Breast epithelium (tissue), 4 donors: Measurements from ENCODE around the gene ZBTB3. TPM values are rescaled to one million over a fixed set of nuclear protein-coding genes. Genes with fewer than 3 reads are reported as not detected.

Experiments
- DNase-seq, 2 donors: peaks; one replicate each; pipeline ENCODE4 v3.0.0-alpha.2; 2019; ENCODE audit warnings: low spot score in 2 of 2
- H3K27ac ChIP-seq, 2 donors: fragments of 200-600 bp; sonication (generic) in 1 of 2; one replicate each; pipeline ENCODE4 v1.5.1; 2016 to 2019; ENCODE audit warnings: mild to moderate bottlenecking in 1 of 2
- H3K27me3 ChIP-seq, 2 donors: fragments of 200-600 bp; sonication (generic) in 1 of 2; one replicate each; pipeline versions ENCODE4 v1.5.1 to v1.6.0; 2017 to 2019; ENCODE audit warnings: control low read depth in 1 of 2, mild to moderate bottlenecking in 1 of 2
- H3K36me3 ChIP-seq: fragments of 200-600 bp; one replicate; pipeline ENCODE4 v1.5.1; 2019
- H3K4me1 ChIP-seq, 2 donors: fragments of 200-600 bp; sonication (generic); one replicate each; pipeline ENCODE4 v1.5.1; 2016 to 2019; ENCODE audit warnings: control low read depth in 1 of 2
- H3K4me3 ChIP-seq, 3 donors: fragments of 200-600 bp; sonication (generic); 1 replicate in 2 of 3; 2 replicates in 1 of 3; pipeline ENCODE4 v1.5.1; 2016 to 2019; ENCODE audit warnings: mild to moderate bottlenecking in 3 of 3, moderate library complexity in 2 of 3
- H3K9me3 ChIP-seq, 2 donors: fragments of 200-600 bp; sonication (generic) in 1 of 2; one replicate each; pipeline ENCODE4 v1.5.1; 2016 to 2019; ENCODE audit warnings: control low read depth in 1 of 2
- CTCF ChIP-seq, 3 donors: fragments of 450-650 bp; IDR thresholded peaks; one replicate each; pipeline ENCODE4 v1.5.1; 2016 to 2017; ENCODE audit warnings: antibody characterized with exemption in 3 of 3, mild to moderate bottlenecking in 3 of 3, moderate library complexity in 3 of 3
- POLR2A ChIP-seq: fragments of 450-650 bp; IDR thresholded peaks from one replicate; pipeline ENCODE4 v1.6.1; 2016; ENCODE audit warnings: antibody characterized with exemption, mild to moderate bottlenecking, moderate library complexity
- POLR2AphosphoS5 ChIP-seq, 3 donors: sonication (generic); formaldehyde crosslinking; IDR thresholded peaks; one replicate each; pipeline ENCODE4 v1.6.1; 2017; ENCODE audit warnings: antibody characterized with exemption in 3 of 3
- intact Hi-C: fragments of 100-400 bp; cut with DNase I; formaldehyde crosslinking; loops from one replicate; pipeline ENCODE4 v1.15.1; 2023; ENCODE audit warnings: low total_unique reads
- total RNA-seq, 3 donors: library from RNA; depleted of rRNA; stranded (reverse); fragments of >200 nt; gene quantifications; one replicate each; pipeline ENCODE4 v1.1.0, GENCODE V29; 2016

The ZBTB3 gene
- total RNA-seq, 3 donors from 2014 or later, result 5.9 to 9.7 (median 9.0) TPM

- Histone ChIP-seq H3K4me3 (peak overlapping the region in 2 of 3 donors; percentile 86 to 98), H3K36me3 (peaks cover 10% of the 10 kb centered on the region), H3K27ac (peak overlapping the region in 1 of 2 donors; percentile 2), H3K9me3 (no peaks in the 10 kb centered on the region), H3K4me1 (peaks cover 0 to 9% of the 10 kb centered on the region in 2 donors), H3K27me3 (no peaks in the 10 kb centered on the region)
- DNase-seq, result no peak
- no peak for TF ChIP-seq CTCF (IDR thresholded peaks at IDR 0.05)
- TF ChIP-seq POLR2A, result no peak
- no peak for TF ChIP-seq POLR2AphosphoS5 (IDR thresholded peaks at IDR 0.05)
- intact Hi-C loops, result no loop called here
Observed at GRCh38 chr11:62724171-62724570, 29.8 kb downstream of the ZBTB3 start.

- DNase-seq, result no peak
- Histone ChIP-seq H3K27ac (no peak overlapping the region), H3K9me3 (no peaks in the 10 kb centered on the region), H3K36me3 (peaks cover 10% of the 10 kb centered on the region), H3K4me3 (no peak overlapping the region), H3K27me3 (no peaks in the 10 kb centered on the region), H3K4me1 (peaks cover 0 to 9% of the 10 kb centered on the region in 2 donors)
- intact Hi-C loops, result no loop called here
- TF ChIP-seq POLR2A (no peak), CTCF (IDR thresholded peaks at IDR 0.05) (no peak), POLR2AphosphoS5 (IDR thresholded peaks at IDR 0.05) (no peak)
Observed at GRCh38 chr11:62721994-62722393, 32.0 kb downstream of the ZBTB3 start.

- intact Hi-C loops, result no loop called here
- DNase-seq, result no peak
- Histone ChIP-seq H3K4me3 (no peak overlapping the region), H3K27me3 (no peaks in the 10 kb centered on the region), H3K4me1 (peaks cover 0 to 18% of the 10 kb centered on the region in 2 donors), H3K27ac (peak overlapping the region in 1 of 2 donors; percentile 6), H3K9me3 (no peaks in the 10 kb centered on the region), H3K36me3 (peaks cover 10% of the 10 kb centered on the region)
- TF ChIP-seq POLR2AphosphoS5 (IDR thresholded peaks at IDR 0.05) (no peak), CTCF (IDR thresholded peaks at IDR 0.05) (no peak), POLR2A (no peak)
Observed at GRCh38 chr11:62719302-62719978, 34.5 kb downstream of the ZBTB3 start.

- Histone ChIP-seq H3K4me1 (peaks cover 0 to 9% of the 10 kb centered on the region in 2 donors), H3K27me3 (no peaks in the 10 kb centered on the region), H3K27ac (peak overlapping the region; percentile 13 to 54), H3K4me3 (no peak overlapping the region), H3K9me3 (no peaks in the 10 kb centered on the region), H3K36me3 (peaks cover 10% of the 10 kb centered on the region)
- no peak for DNase-seq
- intact Hi-C loops, result no loop called here
- TF ChIP-seq POLR2A (no peak), CTCF (IDR thresholded peaks at IDR 0.05) (no peak), POLR2AphosphoS5 (IDR thresholded peaks at IDR 0.05) (no peak)
Observed at GRCh38 chr11:62716816-62717215, 37.1 kb downstream of the ZBTB3 start.

- Histone ChIP-seq H3K27me3 (no peaks in the 10 kb centered on the region), H3K9me3 (no peaks in the 10 kb centered on the region), H3K4me1 (peaks cover 0 to 9% of the 10 kb centered on the region in 2 donors), H3K36me3 (peaks cover 3% of the 10 kb centered on the region), H3K27ac (peak overlapping the region in 1 of 2 donors; percentile 54), H3K4me3 (no peak overlapping the region)
- intact Hi-C loops, result no loop called here
- DNase-seq, result no peak
- TF ChIP-seq CTCF (IDR thresholded peaks at IDR 0.05) (no peak), POLR2A (no peak), POLR2AphosphoS5 (IDR thresholded peaks at IDR 0.05) (no peak)
Observed at GRCh38 chr11:62716206-62716605, 37.8 kb downstream of the ZBTB3 start.
